ENCODE data around the gene MAEL. TPM values are rescaled to one million over a fixed set of nuclear protein-coding genes. Genes with fewer than 3 reads are reported as not detected.

The MAEL gene
- total and polyA plus RNA-seq, 2 of the 13 experiments (the other 11 are each of a cell fraction or from before 2014, with no cell fraction given): not detected

- TF ChIP-seq MIER2 (CRISPR knock-in tag; IDR thresholded peaks at IDR 0.05): no peak
- no peak for TF ChIP-seq TBP (CRISPR knock-in tag; IDR thresholded peaks at IDR 0.05)
- no peak for TF ChIP-seq ATF4 (CRISPR knock-in tag; IDR thresholded peaks at IDR 0.05)
- no peak for TF ChIP-seq HNRNPL (IDR thresholded peaks at IDR 0.05; ENCODE audit: low read depth, low read length)
- no peak for TF ChIP-seq ZIK1 (CRISPR knock-in tag; IDR thresholded peaks at IDR 0.05; ENCODE audit: borderline replicate concordance, low read depth)
- no peak for TF ChIP-seq ZNF382 (CRISPR knock-in tag; IDR thresholded peaks at IDR 0.05; ENCODE audit: borderline replicate concordance)
- TF ChIP-seq ZGPAT (CRISPR knock-in tag; IDR thresholded peaks at IDR 0.05): peak; percentile 57; the same call in 1 of the 2 replicates
- no peak for TF ChIP-seq ARNT (IDR thresholded peaks at IDR 0.05)
- TF ChIP-seq GMEB2 (CRISPR knock-in tag; IDR thresholded peaks at IDR 0.05; ENCODE audit: low read depth): no peak
- peak; percentile 74; the same call in 1 of the 2 replicates for TF ChIP-seq KDM2A (CRISPR knock-in tag; IDR thresholded peaks at IDR 0.05; ENCODE audit: borderline replicate concordance, low read depth)
- peak; percentile 70; the same call in 1 of the 2 replicates for TF ChIP-seq ZNF124 (CRISPR knock-in tag; IDR thresholded peaks at IDR 0.05)
- no peak for TF ChIP-seq ZNF530 (CRISPR knock-in tag; IDR thresholded peaks at IDR 0.05; ENCODE audit: low read depth)
- no peak for TF ChIP-seq SCMH1 (CRISPR knock-in tag; IDR thresholded peaks at IDR 0.05; ENCODE audit: borderline replicate concordance)
- no peak for TF ChIP-seq TFE3 (CRISPR knock-in tag; IDR thresholded peaks at IDR 0.05)
- TF ChIP-seq ZNF362 (CRISPR knock-in tag; IDR thresholded peaks at IDR 0.05; ENCODE audit: borderline replicate concordance): no peak
- no peak for TF ChIP-seq MXI1 (IDR thresholded peaks at IDR 0.05; ENCODE audit: borderline replicate concordance, low read depth, low read length)
- TF ChIP-seq SIN3B (IDR thresholded peaks at IDR 0.05; ENCODE audit: low read length): no peak
- TF ChIP-seq ZNF101 (CRISPR knock-in tag; IDR thresholded peaks at IDR 0.05; ENCODE audit: borderline replicate concordance, low read depth): no peak
- TF ChIP-seq TERF1 (CRISPR knock-in tag; IDR thresholded peaks at IDR 0.05): no peak
These were observed 77.4 kb downstream of the MAEL start (continued) for GRCh38 chr1:167066333-167067122.

Data from HepG2 (cell line).